OCI-LY1 (cell line): ENCODE data around the gene SPINK1.
"Not testable (repeated sequence)": the region's sequence is repeated elsewhere in the genome, so short reads cannot be mapped to it uniquely, and the experiment has no call there.

Experiments
- H2AFZ ChIP-seq: fragments of 200-600 bp; sonication (generic), shearing (Covaris generic); 2 replicates; pipeline ENCODE4 v1.6.0; 2014; ENCODE audit warnings: antibody characterized with exemption, mild to moderate bottlenecking, low read length
- H3F3A ChIP-seq: fragments of 200-600 bp; sonication (generic), shearing (Covaris generic); 2 replicates; pipeline ENCODE4 v1.6.0; 2014; ENCODE audit warnings: mild to moderate bottlenecking, antibody characterized with exemption, low read length, moderate library complexity; ENCODE audit not compliant: insufficient read depth
- H3K27ac ChIP-seq: fragments of 200-600 bp; sonication (generic); 2 replicates; pipeline ENCODE4 v1.5.1; 2014; ENCODE audit warnings: low read length, mixed run types, mild to moderate bottlenecking, low read depth; ENCODE audit not compliant: poor library complexity, severe bottlenecking
- H3K27me3 ChIP-seq: fragments of 200-600 bp; sonication (generic); 2 replicates; pipeline ENCODE4 v1.6.0; 2014; ENCODE audit warnings: antibody characterized with exemption, mild to moderate bottlenecking, low read length, moderate library complexity; ENCODE audit not compliant: insufficient read depth
- H3K36me3 ChIP-seq: fragments of 200-600 bp; sonication (generic); 2 replicates; pipeline ENCODE4 v1.6.1; 2014; ENCODE audit warnings: mild to moderate bottlenecking, antibody characterized with exemption, low read length, moderate library complexity, mixed read lengths; ENCODE audit not compliant: insufficient read depth
- H3K4me1 ChIP-seq: fragments of 200-600 bp; sonication (generic); 2 replicates; pipeline ENCODE4 v1.5.1; 2014; ENCODE audit warnings: mild to moderate bottlenecking, low read length, moderate library complexity; ENCODE audit not compliant: insufficient read depth, severe bottlenecking
- H3K4me2 ChIP-seq: fragments of 200-600 bp; sonication (generic), shearing (Covaris generic); 2 replicates; pipeline ENCODE4 v1.6.1; 2014; ENCODE audit warnings: low read length
- H3K4me3 ChIP-seq: fragments of 200-600 bp; sonication (generic); 2 replicates; pipeline ENCODE4 v1.5.1; 2014; ENCODE audit warnings: low read length, low read depth, mild to moderate bottlenecking, mixed read lengths; ENCODE audit not compliant: poor library complexity, severe bottlenecking
- H3K79me2 ChIP-seq: fragments of 200-600 bp; shearing (Covaris generic); 2 replicates; pipeline ENCODE4 v1.6.1; 2016; ENCODE audit warnings: mixed run types, low read length, mixed read lengths; ENCODE audit not compliant: insufficient read depth
- H3K9ac ChIP-seq: fragments of 200-600 bp; sonication (generic), shearing (Covaris generic); 2 replicates; pipeline ENCODE4 v1.6.1; 2014; ENCODE audit warnings: mild to moderate bottlenecking, low read length, mixed read lengths
- H3K9me2 ChIP-seq: fragments of 200-600 bp; sonication (generic), shearing (Covaris generic); 2 replicates; pipeline ENCODE4 v1.6.1; 2014; ENCODE audit warnings: low read depth, mild to moderate bottlenecking, low read length, mixed read lengths
- H3K9me3 ChIP-seq: fragments of 200-600 bp; shearing (Covaris generic); 2 replicates; pipeline ENCODE4 v1.6.1; 2014; ENCODE audit warnings: low read length, mixed read lengths
- H4K20me1 ChIP-seq: fragments of 200-600 bp; sonication (generic), shearing (Covaris generic); 2 replicates; pipeline ENCODE4 v1.6.0; 2016; ENCODE audit warnings: mild to moderate bottlenecking, low read length; ENCODE audit not compliant: insufficient read depth
- CTCF ChIP-seq: fragments of 200-600 bp; sonication (generic), shearing (Covaris generic); IDR thresholded peaks from 2 replicates; pipeline ENCODE4 v1.5.1; 2017; ENCODE audit warnings: mild to moderate bottlenecking, antibody characterized with exemption, low read length, moderate library complexity, mixed read lengths
- EZH2 ChIP-seq: fragments of 200-600 bp; sonication (generic), shearing (Covaris generic); IDR thresholded peaks from 2 replicates; pipeline ENCODE4 v1.8.0; 2017; ENCODE audit warnings: borderline replicate concordance, mixed run types, mild to moderate bottlenecking, antibody characterized with exemption, low read length, moderate library complexity, mixed read lengths

SPINK1 gene

GRCh38 chr5:147874910-147875367 is 43.5 kb upstream of the SPINK1 start:
- no peak overlapping the region for H3K9ac ChIP-seq
- no peak overlapping the region for H3K27ac ChIP-seq
- H3F3A ChIP-seq, result no peaks in the 10 kb centered on the region
- no peaks in the 10 kb centered on the region for H3K9me2 ChIP-seq
- no peak for TF ChIP-seq EZH2
- TF ChIP-seq CTCF, result no peak
- no peaks in the 10 kb centered on the region for H4K20me1 ChIP-seq
- no peaks in the 10 kb centered on the region for H3K36me3 ChIP-seq
- no peak overlapping the region for H3K4me3 ChIP-seq
- no peaks in the 10 kb centered on the region for H3K79me2 ChIP-seq
- H3K4me2 ChIP-seq, result no peak overlapping the region
- no peak overlapping the region for H2AFZ ChIP-seq
- no peaks in the 10 kb centered on the region for H3K9me3 ChIP-seq
- no peaks in the 10 kb centered on the region for H3K4me1 ChIP-seq
- no peaks in the 10 kb centered on the region for H3K27me3 ChIP-seq

GRCh38 chr5:147874118-147874875 is 42.8 kb upstream of the SPINK1 start:
- H2AFZ ChIP-seq, H3K9ac ChIP-seq, H4K20me1 ChIP-seq, H3K4me1 ChIP-seq, H3K79me2 ChIP-seq, H3K36me3 ChIP-seq, H3K9me2 ChIP-seq, H3F3A ChIP-seq, H3K9me3 ChIP-seq, H3K4me3 ChIP-seq, H3K27me3 ChIP-seq, H3K4me2 ChIP-seq, H3K27ac ChIP-seq: not testable (repeated sequence)

GRCh38 chr5:147872744-147873435 is 41.4 kb upstream of the SPINK1 start:
- not testable (repeated sequence) for H3F3A ChIP-seq, H2AFZ ChIP-seq, H3K9me2 ChIP-seq, H3K36me3 ChIP-seq, H3K9me3 ChIP-seq, H3K27me3 ChIP-seq, H4K20me1 ChIP-seq, H3K27ac ChIP-seq, H3K4me2 ChIP-seq, H3K4me3 ChIP-seq, H3K4me1 ChIP-seq, H3K9ac ChIP-seq, H3K79me2 ChIP-seq

- not testable (repeated sequence) for H3K9me2 ChIP-seq, H3K4me3 ChIP-seq, H3K9ac ChIP-seq, H3K4me2 ChIP-seq, H3F3A ChIP-seq, H3K27me3 ChIP-seq, H3K79me2 ChIP-seq, H3K9me3 ChIP-seq, H3K36me3 ChIP-seq, H3K4me1 ChIP-seq, H4K20me1 ChIP-seq, H2AFZ ChIP-seq, H3K27ac ChIP-seq
These were observed 40.6 kb upstream of the SPINK1 start for GRCh38 chr5:147871980-147872549.

- H3K27ac ChIP-seq, result not testable (repeated sequence)
These were observed 38.4 kb upstream of the SPINK1 start for GRCh38 chr5:147869892-147870291.

More at GRCh38 chr5:147869892-147870291, 38.4 kb upstream of the SPINK1 start:
- H3K4me3 ChIP-seq, H3K36me3 ChIP-seq, H3K9ac ChIP-seq, H3K27me3 ChIP-seq, H3F3A ChIP-seq, H3K4me2 ChIP-seq, H3K4me1 ChIP-seq, H4K20me1 ChIP-seq, H3K79me2 ChIP-seq, H3K9me3 ChIP-seq, H3K9me2 ChIP-seq, H2AFZ ChIP-seq: not testable (repeated sequence)
